ENCODE data around the gene S100A16. TPM values are rescaled to one million over a fixed set of nuclear protein-coding genes. Genes with fewer than 3 reads are reported as not detected.

The S100A16 gene
- total and polyA plus RNA-seq, 2 donors (not counting 1 experiment from before 2014, with no cell fraction given) = 121 to 182 TPM

- TF ChIP-seq, protein P1, sequence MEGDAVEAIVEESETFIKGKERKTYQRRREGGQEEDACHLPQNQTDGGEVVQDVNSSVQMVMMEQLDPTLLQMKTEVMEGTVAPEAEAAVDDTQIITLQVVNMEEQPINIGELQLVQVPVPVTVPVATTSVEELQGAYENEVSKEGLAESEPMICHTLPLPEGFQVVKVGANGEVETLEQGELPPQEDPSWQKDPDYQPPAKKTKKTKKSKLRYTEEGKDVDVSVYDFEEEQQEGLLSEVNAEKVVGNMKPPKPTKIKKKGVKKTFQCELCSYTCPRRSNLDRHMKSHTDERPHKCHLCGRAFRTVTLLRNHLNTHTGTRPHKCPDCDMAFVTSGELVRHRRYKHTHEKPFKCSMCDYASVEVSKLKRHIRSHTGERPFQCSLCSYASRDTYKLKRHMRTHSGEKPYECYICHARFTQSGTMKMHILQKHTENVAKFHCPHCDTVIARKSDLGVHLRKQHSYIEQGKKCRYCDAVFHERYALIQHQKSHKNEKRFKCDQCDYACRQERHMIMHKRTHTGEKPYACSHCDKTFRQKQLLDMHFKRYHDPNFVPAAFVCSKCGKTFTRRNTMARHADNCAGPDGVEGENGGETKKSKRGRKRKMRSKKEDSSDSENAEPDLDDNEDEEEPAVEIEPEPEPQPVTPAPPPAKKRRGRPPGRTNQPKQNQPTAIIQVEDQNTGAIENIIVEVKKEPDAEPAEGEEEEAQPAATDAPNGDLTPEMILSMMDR (conservative IDR thresholded peaks at IDR 0.05 in 1 of 2, IDR thresholded peaks at IDR 0.05 in 1 of 2; ENCODE audit: low read depth in 1 of 2, low read length in 2 of 2) = no peak
- no peak for TF ChIP-seq EZH2 (IDR thresholded peaks at IDR 0.05; ENCODE audit: low read length, missing control alignments)
- Histone ChIP-seq H3K4me3 (replicated peaks in 1 of 4; ENCODE audit: control extremely low read depth in 1 of 4, insufficient read depth in 1 of 4, low read depth in 3 of 4, low read length in 4 of 4) (no peak overlapping the region), H3K36me3 (ENCODE audit: control insufficient read depth, insufficient read depth, low read length) (peaks cover 10% of the 10 kb centered on the region), H3K4me2 (ENCODE audit: extremely low read depth, insufficient read depth, low read length) (no peak overlapping the region), H3K27me3 (ENCODE audit: control insufficient read depth, insufficient read depth, low read length) (no peaks in the 10 kb centered on the region), H3K27ac (ENCODE audit: insufficient read depth, low read length) (no peak overlapping the region), H3K9me3 (ENCODE audit: control insufficient read depth, insufficient read depth, low read depth, low read length) (no peaks in the 10 kb centered on the region), H3K4me1 (ENCODE audit: control insufficient read depth, extremely low read depth, insufficient read depth, low read length) (peaks cover 20% of the 10 kb centered on the region), H4K20me1 (ENCODE audit: control insufficient read depth, extremely low read depth, insufficient read depth, low read length) (no peaks in the 10 kb centered on the region), H2AFZ (ENCODE audit: low read length) (no peak overlapping the region), H3K79me2 (ENCODE audit: control insufficient read depth, insufficient read depth, low read length) (peaks cover 5% of the 10 kb centered on the region), H3K9ac (ENCODE audit: insufficient read depth, low read length) (no peak overlapping the region)
- no peak for DNase-seq (ENCODE audit: low read depth in 2 of 2)
Observed at GRCh38 chr1:153602749-153603148, 10.2 kb downstream of the S100A16 start.

DNA sequence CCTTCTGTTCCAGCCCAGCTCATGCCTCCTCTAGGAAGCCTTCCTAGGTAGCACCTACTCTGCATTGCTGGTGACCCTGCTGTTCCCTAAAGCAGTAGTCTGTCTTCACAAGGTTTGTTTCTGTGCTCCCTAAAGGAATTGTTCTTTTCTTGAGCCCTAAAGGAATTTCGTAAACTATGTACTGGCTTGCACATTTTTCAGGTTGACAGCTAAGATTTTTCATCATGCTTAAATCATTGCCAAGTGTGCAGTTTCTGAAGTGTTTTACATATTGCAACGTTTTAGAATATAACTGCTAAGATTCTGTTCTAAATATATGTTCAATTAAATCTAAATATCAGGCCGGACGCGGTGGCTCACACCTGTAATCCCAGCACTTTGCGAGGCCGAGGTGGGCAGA is 13.1 kb downstream of the S100A16 start:
- no peak overlapping the region for H3K4me3 ChIP-seq (replicated peaks in 1 of 4; ENCODE audit: control extremely low read depth in 1 of 4, insufficient read depth in 1 of 4, low read depth in 3 of 4, low read length in 4 of 4)
- peak overlapping the region; percentile 48 for H3K27ac ChIP-seq (ENCODE audit: insufficient read depth, low read length)
- H3K79me2 ChIP-seq (ENCODE audit: control insufficient read depth, insufficient read depth, low read length) = no peaks in the 10 kb centered on the region
- DNase-seq (ENCODE audit: low read depth in 2 of 2) = no peak
- H3K9me3 ChIP-seq (ENCODE audit: control insufficient read depth, insufficient read depth, low read depth, low read length) = no peaks in the 10 kb centered on the region
- H3K4me2 ChIP-seq (ENCODE audit: extremely low read depth, insufficient read depth, low read length) = no peak overlapping the region
- no peak overlapping the region for H2AFZ ChIP-seq (ENCODE audit: low read length)
- H3K9ac ChIP-seq (ENCODE audit: insufficient read depth, low read length) = no peak overlapping the region
- H4K20me1 ChIP-seq (ENCODE audit: control insufficient read depth, extremely low read depth, insufficient read depth, low read length) = no peaks in the 10 kb centered on the region
- H3K4me1 ChIP-seq (ENCODE audit: control insufficient read depth, extremely low read depth, insufficient read depth, low read length) = peaks cover 17% of the 10 kb centered on the region
- H3K27me3 ChIP-seq (ENCODE audit: control insufficient read depth, insufficient read depth, low read length) = no peaks in the 10 kb centered on the region
- TF ChIP-seq, protein P1 (conservative IDR thresholded peaks at IDR 0.05 in 1 of 2, IDR thresholded peaks at IDR 0.05 in 1 of 2; ENCODE audit: low read depth in 1 of 2, low read length in 2 of 2) = no peak
- TF ChIP-seq EZH2 (IDR thresholded peaks at IDR 0.05; ENCODE audit: low read length, missing control alignments) = no peak
- H3K36me3 ChIP-seq (ENCODE audit: control insufficient read depth, insufficient read depth, low read length) = no peaks in the 10 kb centered on the region

DNA sequence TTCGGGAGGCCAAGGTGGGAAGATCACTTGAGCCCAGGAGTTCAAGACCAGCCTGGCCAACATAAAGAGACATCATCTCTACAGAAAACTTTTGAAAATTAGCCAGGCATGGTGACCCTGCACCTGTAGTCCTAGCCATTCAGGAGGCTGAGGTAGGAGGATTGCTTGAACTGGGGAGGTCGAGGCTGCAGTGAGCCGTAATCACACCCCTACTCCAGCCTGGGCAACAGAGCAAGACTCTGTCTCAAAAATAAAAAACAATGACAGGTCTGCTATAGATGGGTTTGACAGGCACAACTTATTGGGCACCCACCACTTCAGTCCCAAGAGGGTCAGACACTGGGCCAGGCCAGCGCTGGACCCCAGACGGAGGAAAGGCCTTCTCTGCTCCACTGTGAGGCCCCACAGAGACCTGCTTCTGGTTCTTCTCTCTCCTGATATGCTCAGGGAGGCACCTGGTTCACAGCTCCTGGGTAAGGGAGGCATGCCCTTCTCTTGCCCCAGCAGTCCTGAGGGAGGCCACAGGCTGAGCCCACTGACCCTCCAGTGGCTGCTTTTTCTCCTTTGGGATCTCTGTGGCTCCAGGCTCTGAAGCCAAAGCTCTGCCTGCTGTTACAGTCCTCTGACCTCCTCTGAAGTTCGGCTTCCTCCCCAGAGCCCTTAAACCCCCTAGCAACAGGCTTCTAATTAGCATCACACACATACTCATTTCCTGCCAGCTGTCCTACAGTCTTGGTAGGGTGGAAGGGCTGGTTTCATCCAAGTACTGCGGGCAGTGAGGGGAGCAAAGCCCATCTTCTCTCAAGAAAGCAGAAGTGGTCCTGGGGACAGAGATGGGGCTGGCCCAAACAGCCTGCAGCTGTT is 14.4 kb downstream of the S100A16 start:
- peak overlapping the region; percentile 77 for H3K27ac ChIP-seq (ENCODE audit: insufficient read depth, low read length)
- H3K9ac ChIP-seq (ENCODE audit: insufficient read depth, low read length) = no peak overlapping the region
- no peak overlapping the region for H3K4me2 ChIP-seq (ENCODE audit: extremely low read depth, insufficient read depth, low read length)
- no peak for TF ChIP-seq EZH2 (IDR thresholded peaks at IDR 0.05; ENCODE audit: low read length, missing control alignments)
- TF ChIP-seq, protein P1 (conservative IDR thresholded peaks at IDR 0.05 in 1 of 2, IDR thresholded peaks at IDR 0.05 in 1 of 2; ENCODE audit: low read depth in 1 of 2, low read length in 2 of 2) = no peak
- H2AFZ ChIP-seq (ENCODE audit: low read length) = no peak overlapping the region
- H3K36me3 ChIP-seq (ENCODE audit: control insufficient read depth, insufficient read depth, low read length) = no peaks in the 10 kb centered on the region
- H3K4me3 ChIP-seq (replicated peaks in 1 of 4; ENCODE audit: control extremely low read depth in 1 of 4, insufficient read depth in 1 of 4, low read depth in 3 of 4, low read length in 4 of 4) = no peak overlapping the region
- DNase-seq (ENCODE audit: low read depth in 2 of 2) = peak; percentile 58 to 69
- no peaks in the 10 kb centered on the region for H4K20me1 ChIP-seq (ENCODE audit: control insufficient read depth, extremely low read depth, insufficient read depth, low read length)
- no peaks in the 10 kb centered on the region for H3K9me3 ChIP-seq (ENCODE audit: control insufficient read depth, insufficient read depth, low read depth, low read length)
- peaks cover 17% of the 10 kb centered on the region for H3K4me1 ChIP-seq (ENCODE audit: control insufficient read depth, extremely low read depth, insufficient read depth, low read length)
- no peaks in the 10 kb centered on the region for H3K79me2 ChIP-seq (ENCODE audit: control insufficient read depth, insufficient read depth, low read length)
- no peaks in the 10 kb centered on the region for H3K27me3 ChIP-seq (ENCODE audit: control insufficient read depth, insufficient read depth, low read length)
